H1 (cell line): Measurements from ENCODE around the gene TEX44. TPM values are rescaled to one million over a fixed set of nuclear protein-coding genes. Genes with fewer than 3 reads are reported as not detected.

Experiments used
- CTCF ChIA-PET: fragments of 300-600 bp; sonication (Branson Sonifier 250); formaldehyde crosslinking; loops from one replicate; lab custom pipeline; 2021; ENCODE audit not compliant: partially characterized antibody; lab: Charles Lee
- POLR2A ChIA-PET: fragments of 300-600 bp; sonication (Branson Sonifier 250); formaldehyde crosslinking; loops from one replicate; lab custom pipeline; 2021; ENCODE audit warnings: inconsistent platforms; ENCODE audit not compliant: partially characterized antibody; lab: Charles Lee
- DNase-seq, 2 experiments: peaks; one replicate each; pipeline versions ENCODE4 v3.0.0 to v3.0.0-alpha.2; 2010 to 2022; ENCODE audit warnings: low spot score in 2 of 2, low read depth in 1 of 2, mixed read lengths in 1 of 2
- FAIRE-seq: peaks from 2 replicates; lab custom pipeline; 2011; peaks lifted over from hg19 to GRCh38; lab: Jason Lieb, UNC
- H2AFZ ChIP-seq: 2 replicates; pipeline ENCODE4 v1.8.1; 2012; ENCODE audit warnings: low read length, inconsistent platforms
- H2AK5ac ChIP-seq: 2 replicates; pipeline ENCODE4 v1.6.1; 2013; ENCODE audit warnings: low read depth, low read length
- H2BK120ac ChIP-seq: replicated peaks from 2 replicates; pipeline ENCODE3; 2013; ENCODE audit warnings: low read depth, low read length, inconsistent platforms
- H2BK12ac ChIP-seq: 2 replicates; pipeline ENCODE4 v1.6.1; 2013; ENCODE audit warnings: low read depth, low read length
- H2BK15ac ChIP-seq: 2 replicates; pipeline ENCODE4 v1.6.1; 2013; ENCODE audit warnings: low read length
- H2BK20ac ChIP-seq: 2 replicates; pipeline ENCODE4 v1.6.1; 2013; ENCODE audit warnings: low read length
- H2BK5ac ChIP-seq: 2 replicates; pipeline ENCODE4 v1.6.1; 2013; ENCODE audit warnings: low read depth, low read length
- H3K14ac ChIP-seq: 2 replicates; pipeline ENCODE4 v1.6.1; 2013; ENCODE audit warnings: inconsistent platforms; ENCODE audit not compliant: insufficient read length
- H3K18ac ChIP-seq: 2 replicates; pipeline ENCODE4 v1.6.1; 2013; ENCODE audit warnings: low read length; ENCODE audit errors: extremely low read depth
- H3K23ac ChIP-seq: 2 replicates; pipeline ENCODE4 v1.6.1; 2013; ENCODE audit warnings: inconsistent platforms; ENCODE audit not compliant: insufficient read length
- H3K23me2 ChIP-seq: 2 replicates; pipeline ENCODE4 v1.6.1; 2013; ENCODE audit warnings: low read depth, low read length
- H3K27ac ChIP-seq: 2 replicates; pipeline ENCODE4 v1.6.1; 2011; ENCODE audit warnings: low read depth, low read length, inconsistent platforms
- H3K27me3 ChIP-seq, 4 experiments: replicated peaks in 1 of 4; 1 replicate in 1 of 4; 2 replicates in 3 of 4; pipeline versions ENCODE4 v1.6.1 to v1.8.1; 2011 to 2013; ENCODE audit warnings: low read length in 3 of 4, mild to moderate bottlenecking in 3 of 4, inconsistent platforms in 2 of 4, mixed read lengths in 2 of 4, moderate library complexity in 1 of 4; ENCODE audit not compliant: control insufficient read depth in 3 of 4, insufficient read depth in 3 of 4; ENCODE audit errors: extremely low read depth in 1 of 4
- H3K36me3 ChIP-seq, 4 experiments: 2 replicates each; pipeline versions ENCODE4 v1.6.1 to v1.8.1; 2011 to 2013; ENCODE audit warnings: mild to moderate bottlenecking in 4 of 4, low read length in 3 of 4, moderate library complexity in 2 of 4, control low read depth in 1 of 4, inconsistent platforms in 1 of 4; ENCODE audit not compliant: insufficient read depth in 4 of 4, control insufficient read depth in 2 of 4
- H3K4ac ChIP-seq: replicated peaks from 2 replicates; pipeline ENCODE3; 2013; ENCODE audit warnings: low read length, low read depth, mixed read lengths, inconsistent platforms; ENCODE audit not compliant: insufficient read length
- H3K4me1 ChIP-seq, 4 experiments: replicated peaks in 1 of 4; 1 replicate in 1 of 4; 2 replicates in 3 of 4; pipeline versions ENCODE4 v1.6.1 to v1.8.1; 2011 to 2013; ENCODE audit warnings: low read length in 3 of 4, inconsistent platforms in 2 of 4, mixed read lengths in 1 of 4; ENCODE audit not compliant: insufficient read depth in 4 of 4, control insufficient read depth in 3 of 4
- H3K4me2 ChIP-seq, 2 experiments: 2 replicates each; pipeline versions ENCODE4 v1.6.1 to v1.8.1; 2011 to 2013; ENCODE audit warnings: low read depth in 2 of 2, low read length in 2 of 2, control low read depth in 1 of 2, inconsistent platforms in 1 of 2, mild to moderate bottlenecking in 1 of 2; ENCODE audit not compliant: insufficient read depth in 1 of 2
- H3K4me3 ChIP-seq, 4 experiments: fragments of 200-600, 300-600 bp in 1 of 4; sonication (generic), shearing (Covaris generic), sonication (Bioruptor Twin) in 1 of 4; 2 replicates each; pipeline versions ENCODE4 v1.5.1 to v1.8.1; 2011 to 2016; ENCODE audit warnings: low read length in 4 of 4, low read depth in 3 of 4, control low read depth in 2 of 4, inconsistent platforms in 2 of 4, mild to moderate bottlenecking in 2 of 4, mixed read lengths in 1 of 4, moderate library complexity in 1 of 4; ENCODE audit not compliant: insufficient read depth in 2 of 4; ENCODE audit errors: extremely low read depth in 1 of 4
- H3K56ac ChIP-seq: replicated peaks from 2 replicates; pipeline ENCODE3; 2013; ENCODE audit warnings: low read depth, mild to moderate bottlenecking, mixed read lengths, low read length, inconsistent platforms; ENCODE audit not compliant: insufficient read length
- H3K79me1 ChIP-seq: 2 replicates; pipeline ENCODE4 v1.6.1; 2013; ENCODE audit warnings: low read depth, low read length, control low read depth
- H3K79me2 ChIP-seq, 2 experiments: 2 replicates each; pipeline versions ENCODE4 v1.6.1 to v1.8.1; 2012 to 2013; ENCODE audit warnings: low read length in 2 of 2, mild to moderate bottlenecking in 2 of 2, inconsistent platforms in 1 of 2; ENCODE audit not compliant: insufficient read depth in 2 of 2, control insufficient read depth in 1 of 2
- H3K9ac ChIP-seq, 4 experiments: replicated peaks in 1 of 4; 1 replicate in 1 of 4; 2 replicates in 3 of 4; pipeline versions ENCODE4 v1.6.1 to v1.8.1; 2011 to 2013; ENCODE audit warnings: low read depth in 3 of 4, low read length in 3 of 4, control low read depth in 2 of 4, mild to moderate bottlenecking in 2 of 4, moderate library complexity in 2 of 4, inconsistent platforms in 1 of 4; ENCODE audit errors: extremely low read depth in 1 of 4
- H3K9me3 ChIP-seq, 2 experiments: 2 replicates each; pipeline versions ENCODE4 v1.6.1 to v1.8.1; 2012 to 2013; ENCODE audit warnings: mild to moderate bottlenecking in 2 of 2, moderate library complexity in 2 of 2, control low read depth in 1 of 2, inconsistent platforms in 1 of 2, low read depth in 1 of 2, low read length in 1 of 2, mixed read lengths in 1 of 2; ENCODE audit not compliant: insufficient read depth in 2 of 2
- H4K20me1 ChIP-seq, 2 experiments: replicated peaks in 1 of 2; 2 replicates each; pipeline versions ENCODE3 to v1.8.1; 2011 to 2013; ENCODE audit warnings: inconsistent platforms in 2 of 2, low read length in 2 of 2, mild to moderate bottlenecking in 1 of 2; ENCODE audit not compliant: insufficient read depth in 2 of 2, control insufficient read depth in 1 of 2
- H4K5ac ChIP-seq: 2 replicates; pipeline ENCODE4 v1.6.1; 2013; ENCODE audit warnings: low read length, low read depth, mixed read lengths, inconsistent platforms; ENCODE audit not compliant: insufficient read length
- H4K8ac ChIP-seq: 2 replicates; pipeline ENCODE4 v1.8.0; 2013; ENCODE audit warnings: mild to moderate bottlenecking, moderate library complexity, low read length, inconsistent platforms; ENCODE audit not compliant: insufficient read depth; ENCODE audit errors: extremely low read depth
- H4K91ac ChIP-seq: replicated peaks from 2 replicates; pipeline ENCODE3; 2013; ENCODE audit warnings: low read length, mixed read lengths, inconsistent platforms; ENCODE audit not compliant: insufficient read length
- MAFK ChIP-seq: IDR thresholded peaks from 2 replicates; pipeline ENCODE4 v1.6.1; 2012; ENCODE audit warnings: low read depth, mild to moderate bottlenecking, improper control_type of control experiment, low read length
- POU5F1 ChIP-seq: IDR thresholded peaks from 2 replicates; pipeline ENCODE4 v1.6.1; 2011; ENCODE audit warnings: low read depth, mild to moderate bottlenecking, low read length, moderate library complexity
- WGBS, 2 experiments: shearing (Covaris generic) in 1 of 2; methylation state at CpG; one replicate each; pipeline versions ENCODE4 v1.1.6 to v1.1.7; 2013 to 2015; ENCODE audit warnings: low lambda C conversion rate in 2 of 2, mixed read lengths in 2 of 2, inconsistent platforms in 1 of 2, low coverage in 1 of 2, missing lambda C conversion rate in 1 of 2; ENCODE audit not compliant: insufficient replicate concordance in 2 of 2, insufficient coverage in 1 of 2, insufficient read length in 1 of 2; ENCODE audit errors: extremely low coverage in 1 of 2, missing lambda C conversion rate in 1 of 2; 5-methylcytosine and 5-hydroxymethylcytosine counted together
- polyA plus RNA-seq, 7 experiments: library from polyadenylated mRNA; depleted of rRNA in 3 of 7; stranded (reverse) in 5 of 7; unstranded in 2 of 7; fragments of >200 nt in 5 of 7; fragments of 200-250 nt in 2 of 7; gene quantifications; 1 replicate in 5 of 7; 2 replicates in 1 of 7; 4 replicates in 1 of 7; pipeline versions ENCODE4 v1.2.1 to v1.2.3, GENCODE V29; 2011 to 2013; ENCODE audit warnings: missing spikeins in 2 of 7, mixed read lengths in 2 of 7
- total RNA-seq: library from RNA; stranded (reverse); fragmentation: NEBNext Ultra II Directional; extraction: Animal tissue kit (Norgen Biotek cat#: 25700); gene quantifications from 2 replicates; pipeline ENCODE4 v1.2.1, GENCODE V29; 2021

TEX44 gene
- total and polyA plus RNA-seq, 2 of the 8 experiments (the other 6 are each of a cell fraction or from before 2014, with no cell fraction given) = not detected

- POLR2A ChIA-PET = interaction anchor here (0.8 to 2.0 kb wide), 8 partner anchors 11 to 83 kb away, joined by 3 to 7 read pairs (median 3); no protein-coding TSS in a partner anchor
- no peak overlapping the region for H4K5ac ChIP-seq
- H3K9me3 ChIP-seq = no peaks in the 10 kb centered on the region
- FAIRE-seq = no peak
- no peak overlapping the region for H4K8ac ChIP-seq
- CTCF ChIA-PET = interaction anchor here (0.6 to 19.8 kb wide), 13 partner anchors 11 to 979 kb away, joined by 3 to 368 read pairs (median 3); no protein-coding TSS in a partner anchor
- no peak overlapping the region for H3K9ac ChIP-seq
- no peaks in the 10 kb centered on the region for H3K79me2 ChIP-seq
- TF ChIP-seq MAFK = peak; percentile 93
- TF ChIP-seq POU5F1 = no peak
- TF ChIP-seq, all 59 proteins: peak for 1
- 91% methylated on average over 7 of the region's 7 CpGs; no CpG with 5 or more reads in 1 of the 2 experiments for WGBS, 2 experiments
- Histone ChIP-seq H3K23ac (no peak overlapping the region), H3K4me3 (no peak overlapping the region), H4K91ac (no peak overlapping the region), H3K79me1 (no peaks in the 10 kb centered on the region), H3K4me1 (peaks cover 0 to 9% (median 2%) of the 10 kb centered on the region in 4 experiments; a peak in 2 of 7 replicates), H3K18ac (no peak overlapping the region), H2BK5ac (no peak overlapping the region), H2BK12ac (no peak overlapping the region), H2BK20ac (no peak overlapping the region), H3K56ac (no peak overlapping the region), H3K4ac (no peak overlapping the region), H4K20me1 (no peaks in the 10 kb centered on the region), H3K4me2 (no peak overlapping the region), H2AK5ac (no peak overlapping the region), H3K27me3 (no peaks in the 10 kb centered on the region), H2AFZ (no peak overlapping the region), H2BK15ac (no peak overlapping the region), H3K14ac (no peak overlapping the region), H3K36me3 (no peaks in the 10 kb centered on the region), H3K23me2 (no peaks in the 10 kb centered on the region), H2BK120ac (no peak overlapping the region), H3K27ac (no peak overlapping the region)
- no peak for DNase-seq
These were observed 3.0 kb upstream of the TEX44 start for GRCh38 chr2:231589656-231590055.
